ENCODE measurements around the gene AUTS2.
A peak's percentile ranks its signal among the peaks of the same experiment; 100 is the strongest.

AUTS2 gene

DNA sequence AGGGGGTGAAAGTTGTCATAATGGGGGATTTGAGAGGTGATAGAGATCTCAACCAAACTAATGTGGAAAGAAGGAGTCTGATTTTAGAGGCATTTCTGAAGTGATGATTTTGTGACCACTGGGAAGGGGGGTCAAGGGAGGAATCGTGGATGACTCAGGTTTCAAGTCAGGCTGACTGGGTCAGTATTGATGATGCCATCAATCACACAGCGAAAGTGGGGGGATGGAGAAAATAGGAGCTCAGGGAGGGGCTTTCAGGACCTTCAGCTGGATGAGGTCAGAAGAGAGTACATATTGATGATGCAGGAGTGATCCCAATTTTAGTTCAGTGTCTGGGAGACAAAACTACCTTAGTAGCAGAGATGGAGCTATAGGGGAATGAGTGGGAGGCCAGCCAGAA is 852.5 kb downstream of the AUTS2 start:
- Histone ChIP-seq H3K4me3 (ENCODE audit: insufficient read depth, low read length, poor library complexity, severe bottlenecking) (no peak overlapping the region), H3K9ac (ENCODE audit: low read length) (no peak overlapping the region)

DNA sequence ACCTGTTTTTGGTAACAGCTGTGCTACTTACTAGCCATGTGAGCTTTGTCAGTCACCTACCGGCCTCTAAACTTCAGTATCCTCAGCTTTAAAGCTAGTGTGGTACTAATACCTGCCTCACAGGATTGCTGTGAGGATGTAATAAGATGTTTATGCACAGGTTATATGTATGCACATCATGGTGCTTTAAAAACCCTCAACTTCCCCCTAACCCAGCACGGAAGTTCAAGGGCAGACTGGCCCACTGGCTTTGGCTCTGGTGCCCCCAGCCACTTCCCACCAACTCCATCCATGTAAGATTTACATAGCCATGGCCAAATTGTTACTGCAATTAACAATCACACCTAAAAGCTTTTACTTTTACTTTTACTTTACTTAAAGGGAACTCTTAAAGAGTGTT is 857.6 kb downstream of the AUTS2 start:
- H3K9ac ChIP-seq (ENCODE audit: low read length): no peak overlapping the region
- H3K36me3 ChIP-seq (ENCODE audit: low read length): no peaks in the 10 kb centered on the region
- TF ChIP-seq, protein P1, sequence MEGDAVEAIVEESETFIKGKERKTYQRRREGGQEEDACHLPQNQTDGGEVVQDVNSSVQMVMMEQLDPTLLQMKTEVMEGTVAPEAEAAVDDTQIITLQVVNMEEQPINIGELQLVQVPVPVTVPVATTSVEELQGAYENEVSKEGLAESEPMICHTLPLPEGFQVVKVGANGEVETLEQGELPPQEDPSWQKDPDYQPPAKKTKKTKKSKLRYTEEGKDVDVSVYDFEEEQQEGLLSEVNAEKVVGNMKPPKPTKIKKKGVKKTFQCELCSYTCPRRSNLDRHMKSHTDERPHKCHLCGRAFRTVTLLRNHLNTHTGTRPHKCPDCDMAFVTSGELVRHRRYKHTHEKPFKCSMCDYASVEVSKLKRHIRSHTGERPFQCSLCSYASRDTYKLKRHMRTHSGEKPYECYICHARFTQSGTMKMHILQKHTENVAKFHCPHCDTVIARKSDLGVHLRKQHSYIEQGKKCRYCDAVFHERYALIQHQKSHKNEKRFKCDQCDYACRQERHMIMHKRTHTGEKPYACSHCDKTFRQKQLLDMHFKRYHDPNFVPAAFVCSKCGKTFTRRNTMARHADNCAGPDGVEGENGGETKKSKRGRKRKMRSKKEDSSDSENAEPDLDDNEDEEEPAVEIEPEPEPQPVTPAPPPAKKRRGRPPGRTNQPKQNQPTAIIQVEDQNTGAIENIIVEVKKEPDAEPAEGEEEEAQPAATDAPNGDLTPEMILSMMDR (IDR thresholded peaks at IDR 0.05; ENCODE audit: insufficient read depth, low read length, poor library complexity, severe bottlenecking): no peak
- TF ChIP-seq EZH2phosphoT487 (conservative IDR thresholded peaks at IDR 0.05; ENCODE audit: low read length): no peak
- no peaks in the 10 kb centered on the region for H4K20me1 ChIP-seq (ENCODE audit: low read depth, low read length)
- no peaks in the 10 kb centered on the region for H3K27me3 ChIP-seq (ENCODE audit: low read length)
- H3K4me2 ChIP-seq (ENCODE audit: low read depth, low read length, poor library complexity, severe bottlenecking): no peak overlapping the region
- H3F3A ChIP-seq (ENCODE audit: insufficient read depth): no peaks in the 10 kb centered on the region; the same call in 1 of the 2 replicates
- H3K9me2 ChIP-seq (replicated peaks; ENCODE audit: insufficient read depth, low read length): no peaks in the 10 kb centered on the region
- H3K79me2 ChIP-seq (ENCODE audit: insufficient read depth, low read length): no peaks in the 10 kb centered on the region
- 0 out of 2 replicates have a peak overlapping the region, but pooled peaks have one; percentile 5 for H3K27ac ChIP-seq (ENCODE audit: low read depth, low read length)
- no peak overlapping the region for H3K4me3 ChIP-seq (ENCODE audit: insufficient read depth, low read length, poor library complexity, severe bottlenecking)
- H3K9me3 ChIP-seq (ENCODE audit: insufficient read depth, low read length): no peaks in the 10 kb centered on the region
- no peak overlapping the region for H2AFZ ChIP-seq (ENCODE audit: low read depth, low read length, severe bottlenecking)

More for the DNA sequence above, 852.5 kb downstream of the AUTS2 start:
- H3K27me3 ChIP-seq (ENCODE audit: low read length): no peaks in the 10 kb centered on the region
- H3K4me2 ChIP-seq (ENCODE audit: low read depth, low read length, poor library complexity, severe bottlenecking): no peak overlapping the region
- H3K79me2 ChIP-seq (ENCODE audit: insufficient read depth, low read length): no peaks in the 10 kb centered on the region
- H3F3A ChIP-seq (ENCODE audit: insufficient read depth): no peaks in the 10 kb centered on the region
- no peaks in the 10 kb centered on the region for H3K9me3 ChIP-seq (ENCODE audit: insufficient read depth, low read length)
- TF ChIP-seq EZH2phosphoT487 (conservative IDR thresholded peaks at IDR 0.05; ENCODE audit: low read length): no peak
- TF ChIP-seq, protein P1 (IDR thresholded peaks at IDR 0.05; ENCODE audit: insufficient read depth, low read length, poor library complexity, severe bottlenecking): no peak
- H2AFZ ChIP-seq (ENCODE audit: low read depth, low read length, severe bottlenecking): no peak overlapping the region
- no peaks in the 10 kb centered on the region for H4K20me1 ChIP-seq (ENCODE audit: low read depth, low read length)
- H3K36me3 ChIP-seq (ENCODE audit: low read length): no peaks in the 10 kb centered on the region
- H3K27ac ChIP-seq (ENCODE audit: low read depth, low read length): no peak overlapping the region
- no peaks in the 10 kb centered on the region for H3K9me2 ChIP-seq (replicated peaks; ENCODE audit: insufficient read depth, low read length)

DNA sequence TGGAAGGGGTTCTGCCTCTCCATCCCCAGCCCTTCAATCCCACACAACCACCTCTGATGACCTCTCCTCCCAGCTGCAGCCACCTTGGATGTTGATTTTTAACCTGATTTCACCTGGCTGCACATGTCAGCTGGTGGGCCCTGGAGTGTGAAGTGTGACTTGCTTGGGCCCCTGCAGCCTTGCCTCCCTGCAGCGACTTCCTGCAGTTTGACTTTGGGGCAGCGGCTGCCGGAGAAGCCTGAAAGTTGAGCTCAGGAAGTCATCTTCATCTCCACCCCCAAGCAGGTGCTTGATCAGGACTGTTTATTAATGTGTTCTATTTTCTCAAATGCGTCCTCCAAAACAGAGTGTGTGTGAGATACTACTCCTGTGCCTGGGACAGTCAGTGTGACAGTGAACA is 858.4 kb downstream of the AUTS2 start:
- no peak overlapping the region for H3K27ac ChIP-seq (ENCODE audit: low read depth, low read length)
- no peaks in the 10 kb centered on the region for H3K79me2 ChIP-seq (ENCODE audit: insufficient read depth, low read length)
- no peak overlapping the region for H3K4me3 ChIP-seq (ENCODE audit: insufficient read depth, low read length, poor library complexity, severe bottlenecking)
- peak overlapping the region; percentile 2 for H3K4me2 ChIP-seq (ENCODE audit: low read depth, low read length, poor library complexity, severe bottlenecking)
- H3K9me3 ChIP-seq (ENCODE audit: insufficient read depth, low read length): no peaks in the 10 kb centered on the region
- H3K9me2 ChIP-seq (replicated peaks; ENCODE audit: insufficient read depth, low read length): no peaks in the 10 kb centered on the region
- TF ChIP-seq, protein P1 (IDR thresholded peaks at IDR 0.05; ENCODE audit: insufficient read depth, low read length, poor library complexity, severe bottlenecking): no peak
- no peak for TF ChIP-seq EZH2phosphoT487 (conservative IDR thresholded peaks at IDR 0.05; ENCODE audit: low read length)
- no peak overlapping the region for H2AFZ ChIP-seq (ENCODE audit: low read depth, low read length, severe bottlenecking)
- no peak overlapping the region for H3K9ac ChIP-seq (ENCODE audit: low read length)
- H4K20me1 ChIP-seq (ENCODE audit: low read depth, low read length): no peaks in the 10 kb centered on the region
- no peaks in the 10 kb centered on the region for H3K36me3 ChIP-seq (ENCODE audit: low read length)
- H3K27me3 ChIP-seq (ENCODE audit: low read length): no peaks in the 10 kb centered on the region
- H3F3A ChIP-seq (ENCODE audit: insufficient read depth): no peaks in the 10 kb centered on the region; the same call in 1 of the 2 replicates

Data from SU-DHL-6 (cell line).